ENCODE measurements around the gene GABPB2. TPM values are rescaled to one million over a fixed set of nuclear protein-coding genes. Genes with fewer than 3 reads are reported as not detected.

GABPB2 gene
- 7.6 and 30.4 TPM in 2 replicates for total RNA-seq (ENCODE audit: low replicate concordance)

DNA sequence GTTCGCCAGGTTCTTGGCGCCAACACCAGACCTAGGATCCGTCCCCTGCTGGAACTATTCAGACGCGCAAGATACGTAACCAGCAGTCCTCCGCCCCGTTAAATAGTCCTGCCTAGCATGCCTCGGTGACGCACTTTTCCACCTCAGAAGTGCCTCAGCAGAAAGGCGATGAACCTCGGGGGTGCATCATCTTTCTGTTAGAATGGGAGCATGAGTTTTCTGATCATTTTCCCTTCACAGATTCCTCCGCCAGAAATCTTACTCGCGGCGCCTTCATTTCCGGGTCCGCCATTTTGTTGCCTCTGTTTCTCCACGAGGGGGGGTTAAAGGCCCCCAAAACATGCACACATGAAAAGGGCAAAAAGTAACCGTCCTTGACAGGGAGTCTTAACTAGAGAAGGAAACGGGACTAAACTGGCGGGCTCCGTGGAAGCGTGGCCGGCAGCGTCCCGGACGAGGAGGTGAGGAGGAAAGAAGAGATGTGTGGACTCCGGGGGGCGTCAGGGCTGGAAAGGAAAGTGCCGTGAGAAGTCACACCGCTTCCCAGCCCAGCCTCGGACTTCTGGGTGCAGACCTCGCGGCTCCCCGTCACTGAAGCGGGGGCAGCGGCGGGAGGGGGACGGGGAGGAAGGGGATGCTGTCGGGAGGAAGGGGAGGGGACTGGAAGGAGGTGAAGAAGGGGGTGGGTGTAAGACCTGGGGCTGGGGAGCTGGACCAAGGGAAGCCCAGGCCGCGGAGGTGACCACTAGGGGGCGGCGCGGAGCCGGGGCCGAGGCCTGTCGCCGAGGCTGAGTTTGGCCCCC is at the start of gene GABPB2:
GABPB2 (plus strand) TSS at position 288 of the 803 bp plus-strand sequence. CDS start 17,429 bp downstream, outside the sequence.

DNA sequence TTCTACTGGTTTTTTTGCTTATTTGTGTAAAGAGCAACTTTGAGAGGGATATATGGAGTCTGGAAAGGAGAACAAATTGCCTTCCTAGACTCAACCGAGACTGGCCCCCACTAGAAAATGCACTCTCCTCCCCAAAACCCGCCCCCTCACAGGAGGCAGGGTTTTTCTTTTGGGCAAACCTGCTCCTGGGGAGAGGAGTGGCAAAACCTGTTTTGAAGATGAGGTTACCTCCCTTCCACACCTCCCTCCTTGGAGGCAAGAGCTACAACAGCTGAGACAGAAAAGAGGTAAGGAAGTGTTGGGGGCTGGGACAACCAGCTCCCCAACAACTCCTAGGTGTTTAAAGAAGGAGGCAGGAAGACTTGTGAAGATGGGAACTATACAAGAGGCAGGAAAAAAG is 34.2 kb upstream of the GABPB2 start, which contains the start of gene BNIPL:
BNIPL (plus strand) TSS at position 231 of the 400 bp plus-strand sequence; CDS start at position 371, 140 bp downstream.

DNA sequence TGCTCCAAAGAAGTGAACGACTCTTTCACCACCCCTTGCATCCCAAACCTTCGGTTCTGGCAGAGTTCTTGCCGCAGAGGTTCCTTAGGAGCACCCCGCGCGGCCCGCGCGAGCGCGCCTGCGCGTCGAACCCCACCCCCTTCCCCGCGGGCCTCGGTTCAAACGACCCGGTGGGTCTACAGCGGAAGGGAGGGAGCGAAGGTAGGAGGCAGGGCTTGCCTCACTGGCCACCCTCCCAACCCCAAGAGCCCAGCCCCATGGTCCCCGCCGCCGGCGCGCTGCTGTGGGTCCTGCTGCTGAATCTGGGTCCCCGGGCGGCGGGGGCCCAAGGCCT is 23.0 kb upstream of the GABPB2 start, which contains the start of gene C1orf56:
C1orf56 (plus strand) TSS at position 161 of the 334 bp plus-strand sequence; CDS start at position 258, 97 bp downstream.

DNA sequence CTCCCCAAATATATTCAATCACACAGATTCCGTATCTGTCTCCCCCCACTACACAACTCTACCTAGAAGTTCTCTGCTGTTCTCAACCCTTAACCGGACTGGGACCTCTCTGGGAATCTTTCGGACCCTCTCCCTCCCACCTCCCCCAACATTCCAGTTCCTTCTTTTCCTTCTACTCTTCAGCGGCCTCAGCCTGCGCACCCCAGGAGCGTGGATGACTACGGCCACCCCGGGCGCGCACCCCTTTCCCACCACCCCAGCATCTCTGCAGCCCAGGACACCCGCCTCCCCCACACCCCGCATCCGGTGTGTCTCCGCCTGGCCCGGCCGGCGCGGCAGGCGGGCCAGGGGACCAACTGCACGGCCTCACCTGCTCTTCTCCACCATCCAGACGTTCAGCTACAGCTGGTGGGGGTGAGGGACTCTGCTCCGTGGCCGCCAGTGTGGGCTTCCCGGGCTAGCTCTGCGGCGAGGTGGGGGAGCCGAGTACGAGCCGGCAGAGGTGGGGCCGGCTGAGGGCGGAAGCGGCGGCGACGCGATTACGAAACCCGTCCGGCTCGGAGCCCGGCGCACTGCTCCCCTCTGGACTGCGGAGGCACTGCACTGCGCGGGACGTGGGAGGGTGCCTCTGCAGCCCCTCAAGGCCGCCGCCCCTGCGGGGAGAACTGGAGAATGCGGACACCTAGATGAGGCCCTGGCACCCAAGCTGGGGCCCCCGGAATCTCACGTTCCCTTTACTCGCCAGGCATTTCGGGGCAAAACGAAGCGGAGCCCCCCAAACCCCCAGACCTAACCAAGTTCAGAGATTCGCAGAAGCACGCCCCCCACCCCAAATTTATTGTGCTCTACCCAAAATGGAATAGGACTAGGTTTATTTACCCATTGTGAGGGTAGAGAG is 11.2 kb upstream of the GABPB2 start, which contains the start of gene CDC42SE1:
CDC42SE1 (minus strand) TSS at position 514 of the 898 bp plus-strand sequence. CDS start 3,892 bp downstream, outside the sequence.

DNA sequence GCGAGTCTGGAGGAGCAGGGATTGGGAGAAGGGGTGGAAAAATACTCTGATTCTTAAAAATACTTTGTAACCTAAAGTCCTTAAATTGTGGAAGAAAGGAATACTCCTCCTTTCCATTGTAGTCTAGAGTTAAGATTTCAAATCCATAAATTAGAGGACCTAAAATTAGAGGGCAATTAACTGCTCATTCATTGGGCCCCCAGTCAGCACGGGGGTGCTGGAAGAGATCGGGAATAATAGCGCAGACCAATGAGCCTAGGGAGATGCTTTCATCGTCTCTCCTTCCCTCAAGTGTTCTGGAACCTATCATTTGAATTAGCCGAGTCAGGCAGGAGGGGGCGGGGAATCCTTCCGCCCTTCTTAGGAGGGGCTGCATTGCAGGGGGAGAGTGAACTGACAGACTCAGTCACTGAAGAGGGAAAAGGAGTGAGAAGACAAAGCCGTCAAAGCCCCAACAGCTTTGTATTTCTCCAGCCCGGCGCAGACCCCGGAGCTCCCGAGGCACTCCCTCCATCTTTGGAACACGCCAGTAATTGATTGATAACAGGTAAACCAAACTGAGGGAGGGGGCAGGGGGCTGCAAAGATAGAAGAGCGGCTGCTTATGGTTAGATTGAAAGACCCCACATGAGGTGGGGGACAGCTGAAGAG is 10.4 kb upstream of the GABPB2 start, which contains the start of gene MLLT11:
MLLT11 (plus strand) TSS at position 391 of the 650 bp plus-strand sequence. CDS start 6,828 bp downstream, outside the sequence.

DNA sequence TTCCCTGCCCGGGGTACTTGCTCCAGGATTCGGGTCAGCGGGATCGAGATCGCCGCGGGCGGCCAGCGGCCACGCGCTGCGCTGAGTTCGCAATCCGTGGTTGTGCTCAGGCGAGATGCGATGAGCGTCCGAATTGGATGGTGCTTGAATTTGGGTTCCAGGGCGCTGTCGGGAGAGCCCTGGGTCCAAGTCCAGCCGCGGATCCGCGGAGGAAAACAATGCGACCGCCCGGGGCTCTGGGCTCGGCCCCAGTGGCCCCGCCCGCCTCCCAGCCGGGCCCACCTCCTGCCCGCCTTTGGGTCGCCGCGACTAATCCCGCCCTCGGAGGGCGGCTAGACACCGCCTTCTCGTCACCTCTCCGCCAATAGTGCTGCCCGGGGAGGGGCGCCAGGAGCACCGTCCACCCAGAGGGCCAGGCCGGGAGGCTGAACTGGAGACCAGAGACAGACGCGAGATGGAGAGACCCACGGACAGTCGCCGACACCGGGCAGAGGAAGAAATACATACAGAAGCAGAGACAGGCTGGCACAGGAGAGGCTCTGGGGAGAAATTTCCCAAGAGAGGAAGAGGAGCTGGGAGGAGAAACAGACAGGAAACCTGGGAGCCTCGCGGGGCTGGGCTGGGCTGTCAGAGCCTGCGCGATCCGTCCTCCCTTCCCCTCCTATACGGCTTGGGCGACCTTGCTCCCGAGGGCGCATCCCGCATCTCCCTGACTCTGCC is 76.0 kb downstream of the GABPB2 start, which contains the start of gene SEMA6C:
SEMA6C (minus strand) TSS at position 220 of the 720 bp plus-strand sequence. CDS start 4,010 bp downstream, outside the sequence.

DNA sequence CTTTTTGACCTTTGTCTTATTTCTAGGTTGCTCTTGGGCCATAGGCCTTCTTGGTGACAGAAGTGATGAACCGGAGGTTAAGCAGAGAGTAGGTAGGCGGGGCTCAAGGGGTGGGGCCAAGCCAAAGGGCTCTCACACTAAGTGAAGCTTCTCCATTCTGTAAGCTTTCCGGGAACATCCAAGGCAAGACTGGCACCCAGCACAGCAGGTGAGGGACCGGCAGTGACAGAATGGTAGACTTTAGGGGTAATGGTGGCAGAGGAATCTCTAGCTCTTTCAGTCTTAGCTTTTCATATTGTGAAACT is 85.9 kb downstream of the GABPB2 start, which contains the start of gene TNFAIP8L2:
TNFAIP8L2 (plus strand) TSS at position 135 of the 305 bp plus-strand sequence. CDS start 2,049 bp downstream, outside the sequence.

DNA sequence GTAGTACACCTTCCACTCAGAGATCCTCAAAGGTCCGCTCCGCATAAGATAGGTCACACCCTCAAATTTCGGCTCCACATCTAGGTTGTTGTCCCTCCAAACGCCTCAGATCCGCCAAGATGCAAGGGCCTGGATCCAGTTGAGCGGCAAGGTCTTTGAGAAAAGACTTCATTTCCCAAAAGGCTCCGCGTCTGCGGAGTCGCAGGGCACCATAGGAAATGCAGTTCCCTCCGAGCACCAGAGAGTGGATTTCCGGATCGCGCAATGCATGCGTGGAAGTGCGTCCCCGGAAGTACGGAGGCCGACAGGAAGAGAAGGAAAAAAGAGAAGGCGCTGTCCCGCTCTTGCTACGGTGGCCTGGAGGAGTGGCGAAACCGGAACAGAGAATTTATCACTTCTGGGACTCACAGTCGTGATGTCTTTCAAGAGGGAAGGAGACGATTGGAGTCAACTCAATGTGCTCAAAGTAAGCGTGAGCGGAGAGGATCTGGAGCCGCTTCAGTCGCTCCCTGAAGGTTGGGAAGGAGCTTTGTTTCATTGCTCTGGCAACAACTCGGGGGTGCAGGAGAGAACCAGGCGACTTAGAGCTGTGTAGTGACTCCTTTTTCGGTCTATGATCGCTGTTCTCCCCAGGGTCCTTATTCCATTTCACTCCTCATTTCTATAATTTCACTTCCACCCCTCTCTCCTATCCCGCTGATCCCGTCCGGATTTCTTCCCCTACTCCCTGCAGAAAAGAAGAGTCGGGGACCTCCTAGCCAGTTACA is 95.4 kb downstream of the GABPB2 start, which contains the start of the genes LYSMD1 and SCNM1:
LYSMD1 (minus strand) TSS at position 165 of the 767 bp plus-strand sequence. CDS start 644 bp downstream, outside the sequence.
SCNM1 (plus strand) TSS at position 407 of the 767 bp plus-strand sequence; CDS start at position 416, 9 bp downstream.

Other genes with a start within 250 kb of the GABPB2 start
- 21.1 and 44.9 TPM in 2 replicates for gene ARNT, start 194.2 kb upstream of the GABPB2 start, total RNA-seq (ENCODE audit: low replicate concordance)
- not detected in 2 replicates for gene CTXND2, start 183.6 kb upstream of the GABPB2 start, total RNA-seq (ENCODE audit: low replicate concordance)
- 27.1 and 36.5 TPM in 2 replicates for gene SETDB1, start 144.4 kb upstream of the GABPB2 start, total RNA-seq (ENCODE audit: low replicate concordance)
- 81.2 and 81.8 TPM in 2 replicates for gene CERS2, start 95.9 kb upstream of the GABPB2 start, total RNA-seq (ENCODE audit: low replicate concordance)
- gene ANXA9, start 88.5 kb upstream of the GABPB2 start, total RNA-seq (ENCODE audit: low replicate concordance) = 0.08 and 0.23 TPM in 2 replicates
- gene MINDY1, start 63.9 kb upstream of the GABPB2 start, total RNA-seq (ENCODE audit: low replicate concordance) = 7.1 and 11.0 TPM in 2 replicates
- gene PRUNE1, start 62.3 kb upstream of the GABPB2 start, total RNA-seq (ENCODE audit: low replicate concordance) = 5.1 and 8.3 TPM in 2 replicates
- 0.08 and 0.70 TPM in 2 replicates for gene BNIPL, start 34.2 kb upstream of the GABPB2 start, total RNA-seq (ENCODE audit: low replicate concordance)
- gene C1orf56, start 23.0 kb upstream of the GABPB2 start, total RNA-seq (ENCODE audit: low replicate concordance) = 0.47 and 0.98 TPM in 2 replicates
- 24.2 and 48.7 TPM in 2 replicates for gene CDC42SE1, start 11.1 kb upstream of the GABPB2 start, total RNA-seq (ENCODE audit: low replicate concordance)
- 0.59 and 7.9 TPM in 2 replicates for gene MLLT11, start 10.4 kb upstream of the GABPB2 start, total RNA-seq (ENCODE audit: low replicate concordance)
- gene SEMA6C, start 75.9 kb downstream of the GABPB2 start, total RNA-seq (ENCODE audit: low replicate concordance) = 1.1 and 1.4 TPM in 2 replicates
- not detected in 2 replicates for gene TNFAIP8L2, start 85.9 kb downstream of the GABPB2 start, total RNA-seq (ENCODE audit: low replicate concordance)
- gene LYSMD1, start 95.1 kb downstream of the GABPB2 start, total RNA-seq (ENCODE audit: low replicate concordance) = 5.4 and 8.4 TPM in 2 replicates
- gene SCNM1, start 95.4 kb downstream of the GABPB2 start, total RNA-seq (ENCODE audit: low replicate concordance) = 15.6 and 28.0 TPM in 2 replicates
- not detected in 2 replicates for gene TMOD4, start 105.2 kb downstream of the GABPB2 start, total RNA-seq (ENCODE audit: low replicate concordance)
- gene VPS72, start 119.4 kb downstream of the GABPB2 start, total RNA-seq (ENCODE audit: low replicate concordance) = 27.1 and 43.9 TPM in 2 replicates
- 47.3 and 49.6 TPM in 2 replicates for gene PIP5K1A, start 127.8 kb downstream of the GABPB2 start, total RNA-seq (ENCODE audit: low replicate concordance)
- 293 and 430 TPM in 2 replicates for gene PSMD4, start 184.0 kb downstream of the GABPB2 start, total RNA-seq (ENCODE audit: low replicate concordance)
- gene ZNF687, start 211.5 kb downstream of the GABPB2 start, total RNA-seq (ENCODE audit: low replicate concordance) = 7.0 and 7.8 TPM in 2 replicates

All from smooth muscle cell of the coronary artery (primary cell).